Left lung (tissue), 10 donors: ENCODE results near the gene CHST8. TPM values are rescaled to one million over a fixed set of nuclear protein-coding genes. Genes with fewer than 3 reads are reported as not detected.

Experiments used
- ATAC-seq: fragments of 200-7000 bp; cut with Tn5 transposase; one replicate; pipeline ENCODE4 v1.9.1; 2020; ENCODE audit warnings: moderate library complexity
- DNase-seq, 4 donors: peaks; one replicate each; pipeline ENCODE4 v3.0.0-alpha.2; 2013 to 2020
- H3K27ac ChIP-seq, 2 donors: fragments of 200-600 bp; sonication (generic) in 1 of 2; one replicate each; pipeline versions ENCODE4 v1.5.0 to v1.8.0; 2020 to 2021
- H3K27me3 ChIP-seq, 2 donors: fragments of 200-600 bp; sonication (generic) in 1 of 2; one replicate each; pipeline versions ENCODE4 v1.5.0 to v1.8.0; 2020 to 2021
- H3K36me3 ChIP-seq, 2 donors: fragments of 200-600 bp; sonication (generic) in 1 of 2; one replicate each; pipeline versions ENCODE4 v1.5.0 to v1.8.0; 2020 to 2021
- H3K4me1 ChIP-seq, 2 donors: fragments of 200-600 bp; one replicate each; pipeline ENCODE4 v1.8.0; 2021
- H3K4me3 ChIP-seq, 2 donors: fragments of 200-600 bp; sonication (generic) in 1 of 2; one replicate each; pipeline versions ENCODE4 v1.5.0 to v1.8.0; 2020 to 2021; ENCODE audit warnings: mild to moderate bottlenecking in 1 of 2
- H3K9me3 ChIP-seq, 2 donors: fragments of 200-600 bp; sonication (generic) in 1 of 2; one replicate each; pipeline versions ENCODE4 v1.5.0 to v1.8.0; 2020 to 2021
- CTCF ChIP-seq, 2 donors: fragments of 200-600 bp; sonication (generic) in 1 of 2; IDR thresholded peaks; one replicate each; pipeline versions ENCODE4 v1.5.0 to v1.8.0; 2021; ENCODE audit warnings: antibody characterized with exemption in 2 of 2
- intact Hi-C, 2 donors: fragments of 100-400 bp; cut with DNase I; formaldehyde crosslinking; loops; one replicate each; pipeline versions ENCODE4 v1.11.2 to v1.14.2; 2022
- polyA plus RNA-seq, 6 donors: library from polyadenylated mRNA; unstranded; fragments of 120-200 nt; gene quantifications; one replicate each; pipeline ENCODE4 v1.2.1, GENCODE V29; 2013; ENCODE audit not compliant: insufficient read length in 6 of 6
- total RNA-seq, 2 donors: library from RNA; stranded (reverse); fragmentation: NEBNext Ultra II Directional; extraction: Animal tissue kit (Norgen Biotek cat#: 25700); gene quantifications; one replicate each; pipeline ENCODE4 v1.2.1, GENCODE V29; 2021
- donor health status: DM: no; HTN: yes; CAD: no.
- donor health status: DM: no; HTN: no; CAD: no.

CHST8 gene
- total and polyA plus RNA-seq, 8 donors: 0.24 to 0.47 TPM; not detected in 6

- Histone ChIP-seq H3K4me3 (no peak overlapping the region), H3K27ac (no peak overlapping the region), H3K36me3 (no peaks in the 10 kb centered on the region), H3K9me3 (no peaks in the 10 kb centered on the region), H3K4me1 (no peaks in the 10 kb centered on the region), H3K27me3 (peaks cover 0 to 37% of the 10 kb centered on the region in 2 donors)
- no peak for TF ChIP-seq CTCF (IDR thresholded peaks at IDR 0.05)
- no peak for DNase-seq
- intact Hi-C loops: no loop called here
- no peak for ATAC-seq
Measured at GRCh38 chr19:33736787-33737186, 115.0 kb downstream of the CHST8 start.

- Histone ChIP-seq H3K36me3 (no peaks in the 10 kb centered on the region), H3K4me1 (no peaks in the 10 kb centered on the region), H3K4me3 (no peak overlapping the region), H3K27me3 (peaks cover 0 to 37% of the 10 kb centered on the region in 2 donors), H3K27ac (no peak overlapping the region), H3K9me3 (no peaks in the 10 kb centered on the region)
- intact Hi-C loops: no loop called here
- DNase-seq (no peak), ATAC-seq (no peak)
- TF ChIP-seq CTCF (IDR thresholded peaks at IDR 0.05): no peak
Measured at GRCh38 chr19:33737681-33738371, 116.1 kb downstream of the CHST8 start.

GRCh38 chr19:33740811-33741396 is 119.2 kb downstream of the CHST8 start:
- DNase-seq (peak in 2 of 4 donors; percentile 49 to 68), ATAC-seq (peak; percentile 69)
- Histone ChIP-seq H3K4me3 (no peak overlapping the region), H3K27ac (no peak overlapping the region), H3K27me3 (peaks cover 0 to 31% of the 10 kb centered on the region in 2 donors), H3K9me3 (no peaks in the 10 kb centered on the region), H3K4me1 (no peaks in the 10 kb centered on the region), H3K36me3 (no peaks in the 10 kb centered on the region)
- no peak for TF ChIP-seq CTCF (IDR thresholded peaks at IDR 0.05)
- intact Hi-C loops: no loop called here

- ATAC-seq (no peak), DNase-seq (no peak)
- no peaks in the 10 kb centered on the region for H3K9me3 ChIP-seq
- peaks cover 0 to 39% of the 10 kb centered on the region in 2 donors for H3K27me3 ChIP-seq
- H3K36me3 ChIP-seq: no peaks in the 10 kb centered on the region
- TF ChIP-seq CTCF (IDR thresholded peaks at IDR 0.05): no peak
- no peak overlapping the region for H3K4me3 ChIP-seq
- intact Hi-C loops: no loop called here
- H3K27ac ChIP-seq: no peak overlapping the region
- H3K4me1 ChIP-seq: no peaks in the 10 kb centered on the region
Measured at GRCh38 chr19:33745297-33745696, 123.5 kb downstream of the CHST8 start.

GRCh38 chr19:33746159-33746558 is 124.4 kb downstream of the CHST8 start:
- DNase-seq: no peak
- H3K4me3 ChIP-seq: no peak overlapping the region

More at GRCh38 chr19:33746159-33746558, 124.4 kb downstream of the CHST8 start:
- H3K36me3 ChIP-seq: no peaks in the 10 kb centered on the region
- no peaks in the 10 kb centered on the region for H3K4me1 ChIP-seq
- no peak for TF ChIP-seq CTCF (IDR thresholded peaks at IDR 0.05)
- no peaks in the 10 kb centered on the region for H3K9me3 ChIP-seq
- no peak overlapping the region for H3K27ac ChIP-seq
- intact Hi-C loops: no loop called here
- peaks cover 0 to 39% of the 10 kb centered on the region in 2 donors for H3K27me3 ChIP-seq
- no peak for ATAC-seq
